AG04450 (cell line): Measurements from ENCODE around the gene GAN. TPM values are rescaled to one million over a fixed set of nuclear protein-coding genes. Genes with fewer than 3 reads are reported as not detected.

Experiments used
- CTCF ChIA-PET: fragments of 300-600, 350-600 bp; formaldehyde crosslinking; extraction: SDS; loops from one replicate; lab custom pipeline; 2022; ENCODE audit warnings: antibody characterized with exemption, inconsistent platforms; lab: Charles Lee
- POLR2A ChIA-PET: fragments of 350-600 bp; formaldehyde crosslinking; extraction: SDS; loops from one replicate; lab custom pipeline; 2021; ENCODE audit warnings: antibody characterized with exemption, inconsistent platforms; lab: Yijun Ruan, JAX
- DNase-seq: peaks from one replicate; pipeline ENCODE4 v3.0.0-alpha.2; 2011; ENCODE audit warnings: low read depth, low spot score
- H3K27ac ChIP-seq: one replicate; pipeline ENCODE4 v1.5.1; 2012; ENCODE audit warnings: low read depth, low read length, control low read depth
- H3K27me3 ChIP-seq: one replicate; pipeline ENCODE4 v1.6.0; 2012; ENCODE audit warnings: low read length; ENCODE audit not compliant: control insufficient read depth, insufficient read depth
- H3K4me3 ChIP-seq: 2 replicates; pipeline ENCODE4 v1.5.1; 2011; ENCODE audit warnings: mild to moderate bottlenecking, low read depth, low read length, control low read depth
- H3K9me3 ChIP-seq: 2 replicates; pipeline ENCODE4 v1.5.1; 2012; ENCODE audit warnings: low read length; ENCODE audit not compliant: control insufficient read depth, insufficient read depth
- polyA minus RNA-seq: library from RNA; depleted of rRNA, polyadenylated mRNA; stranded (reverse); fragments of >200 nt; gene quantifications from 2 replicates; pipeline ENCODE4 v1.2.3, GENCODE V29; 2011; rRNA and poly(A)+ RNA removed
- polyA plus RNA-seq: library from polyadenylated mRNA; depleted of rRNA; stranded (reverse); fragments of >200 nt; gene quantifications from 2 replicates; pipeline ENCODE4 v1.2.3, GENCODE V29; 2011; rRNA removed
- TF ChIP-seq, protein P1 (sequence below): IDR thresholded peaks from 2 replicates; pipeline ENCODE4 v1.5.1; 2011; ENCODE audit warnings: low read depth, low read length, control low read depth, inconsistent platforms

The GAN gene, protein sequence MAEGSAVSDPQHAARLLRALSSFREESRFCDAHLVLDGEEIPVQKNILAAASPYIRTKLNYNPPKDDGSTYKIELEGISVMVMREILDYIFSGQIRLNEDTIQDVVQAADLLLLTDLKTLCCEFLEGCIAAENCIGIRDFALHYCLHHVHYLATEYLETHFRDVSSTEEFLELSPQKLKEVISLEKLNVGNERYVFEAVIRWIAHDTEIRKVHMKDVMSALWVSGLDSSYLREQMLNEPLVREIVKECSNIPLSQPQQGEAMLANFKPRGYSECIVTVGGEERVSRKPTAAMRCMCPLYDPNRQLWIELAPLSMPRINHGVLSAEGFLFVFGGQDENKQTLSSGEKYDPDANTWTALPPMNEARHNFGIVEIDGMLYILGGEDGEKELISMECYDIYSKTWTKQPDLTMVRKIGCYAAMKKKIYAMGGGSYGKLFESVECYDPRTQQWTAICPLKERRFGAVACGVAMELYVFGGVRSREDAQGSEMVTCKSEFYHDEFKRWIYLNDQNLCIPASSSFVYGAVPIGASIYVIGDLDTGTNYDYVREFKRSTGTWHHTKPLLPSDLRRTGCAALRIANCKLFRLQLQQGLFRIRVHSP
- polyA plus RNA-seq (3.3 and 4.3 TPM in 2 replicates), polyA minus RNA-seq (11.3 and 14.5 TPM in 2 replicates)

DNA sequence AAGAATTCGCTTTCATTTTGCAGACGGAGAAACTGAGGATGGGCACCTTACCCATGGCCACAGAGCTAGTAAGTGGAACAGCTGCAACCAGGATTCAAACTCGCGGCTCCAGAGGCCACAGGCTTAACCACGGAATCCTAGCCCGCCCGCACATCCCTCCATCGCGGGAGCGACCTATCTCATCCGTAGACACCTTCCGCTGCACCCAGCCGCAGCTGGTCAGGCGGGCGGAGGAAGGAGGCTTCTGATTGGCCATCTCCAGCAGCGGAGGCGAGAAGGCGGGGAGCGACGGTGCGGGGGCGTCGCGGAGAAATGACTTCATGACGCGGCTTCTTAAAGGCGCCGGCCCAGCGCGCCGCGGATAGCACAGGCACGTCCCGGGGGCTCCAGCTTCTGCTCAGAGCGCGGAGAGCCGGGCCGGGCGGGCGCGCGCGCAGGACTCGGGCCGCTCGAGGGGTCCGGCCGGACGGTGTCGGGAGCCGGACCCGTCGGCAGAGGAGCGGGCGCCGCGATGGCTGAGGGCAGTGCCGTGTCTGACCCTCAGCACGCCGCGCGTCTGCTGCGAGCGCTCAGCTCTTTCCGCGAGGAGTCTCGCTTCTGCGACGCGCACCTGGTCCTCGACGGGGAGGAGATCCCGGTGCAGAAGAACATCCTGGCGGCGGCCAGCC lies at the start of gene GAN:
TSS of gene GAN (plus strand) at position 360 of the 668 bp plus-strand sequence. CDS start at position 512, 152 bp downstream.
- ChIA-PET CTCF (interaction anchor here (0.7 to 5.7 kb wide), 3 partner anchors 51 to 1574 kb away, joined by 3 to 16 read pairs (median 3); no protein-coding TSS in a partner anchor), POLR2A (interaction anchor here (0.6 to 1.0 kb wide), 7 partner anchors 90 to 1718 kb away, joined by 3 to 5 read pairs (median 4); partner anchors contain the start of genes C16orf46, CENPN and MPHOSPH6)
- peak; percentile 88 for DNase-seq
- H3K4me3 ChIP-seq = peak within 1 kb of the TSS; percentile 72
- no peaks in the 10 kb centered on the region for H3K9me3 ChIP-seq
- TF ChIP-seq, protein P1, sequence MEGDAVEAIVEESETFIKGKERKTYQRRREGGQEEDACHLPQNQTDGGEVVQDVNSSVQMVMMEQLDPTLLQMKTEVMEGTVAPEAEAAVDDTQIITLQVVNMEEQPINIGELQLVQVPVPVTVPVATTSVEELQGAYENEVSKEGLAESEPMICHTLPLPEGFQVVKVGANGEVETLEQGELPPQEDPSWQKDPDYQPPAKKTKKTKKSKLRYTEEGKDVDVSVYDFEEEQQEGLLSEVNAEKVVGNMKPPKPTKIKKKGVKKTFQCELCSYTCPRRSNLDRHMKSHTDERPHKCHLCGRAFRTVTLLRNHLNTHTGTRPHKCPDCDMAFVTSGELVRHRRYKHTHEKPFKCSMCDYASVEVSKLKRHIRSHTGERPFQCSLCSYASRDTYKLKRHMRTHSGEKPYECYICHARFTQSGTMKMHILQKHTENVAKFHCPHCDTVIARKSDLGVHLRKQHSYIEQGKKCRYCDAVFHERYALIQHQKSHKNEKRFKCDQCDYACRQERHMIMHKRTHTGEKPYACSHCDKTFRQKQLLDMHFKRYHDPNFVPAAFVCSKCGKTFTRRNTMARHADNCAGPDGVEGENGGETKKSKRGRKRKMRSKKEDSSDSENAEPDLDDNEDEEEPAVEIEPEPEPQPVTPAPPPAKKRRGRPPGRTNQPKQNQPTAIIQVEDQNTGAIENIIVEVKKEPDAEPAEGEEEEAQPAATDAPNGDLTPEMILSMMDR = no peak
- H3K27me3 ChIP-seq = no peaks in the 10 kb centered on the region
- H3K27ac ChIP-seq = peak within 1 kb of the TSS; percentile 40

DNA sequence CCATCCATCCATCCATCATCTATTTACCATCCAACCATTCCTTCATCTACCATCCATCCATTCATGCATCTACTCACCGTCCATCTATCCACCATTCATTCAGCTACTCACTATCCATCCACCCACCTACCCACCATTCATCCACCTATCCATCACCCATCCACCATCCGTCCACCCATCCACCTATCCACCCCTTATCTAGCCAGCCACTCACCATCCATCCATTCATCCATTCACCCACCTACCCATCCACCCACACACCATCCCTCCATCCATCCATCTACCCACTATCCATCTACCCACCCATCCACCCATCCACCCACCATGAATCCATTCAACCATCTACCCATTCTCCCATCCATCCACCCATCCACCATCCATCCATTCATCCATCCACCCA lies 49.7 kb upstream of the GAN start:
- no peaks in the 10 kb centered on the region; the same call in 1 of the 2 replicates for H3K9me3 ChIP-seq
- POLR2A ChIA-PET = no interaction called here

DNA sequence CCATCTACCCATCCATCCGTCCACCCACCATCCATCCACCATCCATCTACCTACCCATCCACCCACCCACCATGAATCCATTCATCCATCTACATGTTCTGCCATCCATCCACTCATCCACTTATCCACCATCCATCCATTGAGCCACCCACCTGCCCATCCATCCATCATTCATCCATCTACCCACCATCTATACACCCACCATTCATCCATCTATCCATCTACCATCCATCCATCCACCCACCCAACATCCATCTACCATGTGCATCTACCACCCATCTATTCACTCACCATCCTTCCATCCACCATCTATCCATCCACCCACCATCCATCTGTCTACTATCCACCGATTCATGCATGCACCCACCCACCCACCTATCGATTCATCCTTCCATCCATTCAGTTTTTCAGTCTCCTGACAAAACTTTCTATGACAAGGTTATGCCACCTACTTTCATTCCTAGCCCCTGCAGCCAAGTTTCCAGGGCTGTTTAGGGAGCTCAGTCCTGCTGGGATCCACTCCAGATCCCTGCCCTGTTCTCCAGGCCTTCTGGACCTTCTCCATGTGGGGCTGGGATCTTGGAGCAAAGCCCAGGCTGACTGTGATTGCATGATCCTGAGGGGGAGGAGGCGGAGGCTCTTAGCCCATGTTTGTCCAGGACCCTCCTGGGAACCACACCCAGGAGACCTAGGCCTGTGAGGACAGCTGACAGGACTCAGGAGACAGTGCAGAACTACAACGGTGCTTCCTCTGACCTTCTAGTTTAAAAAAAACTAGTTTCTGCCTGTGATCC lies 48.9 kb upstream of the GAN start:
- Histone ChIP-seq H3K4me3 (no peak overlapping the region), H3K27ac (no peak overlapping the region), H3K9me3 (no peaks in the 10 kb centered on the region; the same call in 1 of the 2 replicates), H3K27me3 (peaks cover 4% of the 10 kb centered on the region)
- no peak for DNase-seq
- TF ChIP-seq, protein P1 = no peak
- POLR2A ChIA-PET = no interaction called here
- CTCF ChIA-PET = no interaction called here

More for the DNA sequence above, 49.7 kb upstream of the GAN start:
- Histone ChIP-seq H3K4me3 (no peak overlapping the region), H3K27me3 (peaks cover 5% of the 10 kb centered on the region), H3K27ac (no peak overlapping the region)
- no peak for DNase-seq
- TF ChIP-seq, protein P1 = no peak
- CTCF ChIA-PET = no interaction called here

DNA sequence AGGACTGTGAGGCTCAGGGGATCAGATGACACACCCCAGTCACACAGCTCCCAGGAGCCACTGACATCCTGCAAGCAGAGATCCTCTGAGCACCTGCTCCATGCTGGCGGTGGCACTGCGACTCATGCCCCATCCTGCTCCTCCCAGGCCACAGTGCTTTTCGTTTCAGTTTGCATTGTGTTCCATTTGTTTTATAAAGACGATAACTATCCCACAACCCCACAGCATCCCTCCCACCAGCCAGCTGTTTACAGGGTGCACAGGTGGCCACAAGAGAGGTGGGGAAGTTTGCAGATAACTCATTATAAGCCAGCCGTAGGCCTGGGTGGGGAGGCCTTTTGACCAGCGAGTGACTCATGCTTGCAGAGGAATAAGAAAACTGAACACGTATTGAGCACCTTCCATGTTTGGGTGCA lies 48.1 kb upstream of the GAN start:
- Histone ChIP-seq H3K27ac (no peak overlapping the region), H3K27me3 (peaks cover 3% of the 10 kb centered on the region), H3K9me3 (no peaks in the 10 kb centered on the region; the same call in 1 of the 2 replicates), H3K4me3 (no peak overlapping the region)
- POLR2A ChIA-PET = no interaction called here
- TF ChIP-seq, protein P1 = no peak
- no peak for DNase-seq
- CTCF ChIA-PET = no interaction called here
